Panc1 (cell line): ENCODE measurements around the gene ZNF366. TPM values are rescaled to one million over a fixed set of nuclear protein-coding genes. Genes with fewer than 3 reads are reported as not detected.

Experiments
- ATAC-seq: fragments of 200-7000 bp; cut with Tn5 transposase; 2 replicates; pipeline ENCODE4 v1.9.1; 2020; ENCODE audit warnings: mild to moderate bottlenecking, moderate library complexity
- BruUV-seq: library from RNA; stranded (reverse); fragments of 400-500 nt; replicated peaks from 2 replicates; lab custom pipeline; 2021; lab: Mats Ljungman, UMichigan
- CTCF ChIA-PET: fragments of 300-600 bp; sonication (Branson Sonifier 250); formaldehyde crosslinking; loops from one replicate; lab custom pipeline; 2022; ENCODE audit warnings: antibody characterized with exemption; lab: Charles Lee
- POLR2A ChIA-PET: fragments of 300-600 bp; sonication (Branson Sonifier 250); formaldehyde crosslinking; loops from one replicate; lab custom pipeline; 2022; ENCODE audit warnings: antibody characterized with exemption; lab: Charles Lee
- DNase-seq: peaks from one replicate; pipeline ENCODE4 v3.0.0-alpha.2; 2010; ENCODE audit warnings: low read depth, low spot score
- H3K27ac ChIP-seq: 2 replicates; pipeline ENCODE4 v1.5.1; 2011; ENCODE audit warnings: mild to moderate bottlenecking, low read length, inconsistent platforms
- H3K27me3 ChIP-seq: fragments of 200-500 bp; sonication (Bioruptor generic); 2 replicates; pipeline ENCODE4 v1.6.0; 2014; ENCODE audit warnings: low read length, inconsistent platforms; ENCODE audit not compliant: control insufficient read depth, insufficient read depth
- H3K36me3 ChIP-seq: fragments of 200-500 bp; sonication (Bioruptor generic); 2 replicates; pipeline ENCODE4 v1.5.1; 2014; ENCODE audit warnings: inconsistent platforms, mild to moderate bottlenecking, low read length, moderate library complexity; ENCODE audit not compliant: control insufficient read depth, insufficient read depth
- H3K4me1 ChIP-seq: 2 replicates; pipeline ENCODE4 v1.5.1; 2011; ENCODE audit warnings: inconsistent platforms, mild to moderate bottlenecking, low read length, moderate library complexity; ENCODE audit not compliant: control insufficient read depth, insufficient read depth
- H3K4me3 ChIP-seq, 2 experiments: 2 replicates each; pipeline ENCODE4 v1.5.1; 2011 to 2012; ENCODE audit warnings: low read depth in 2 of 2, low read length in 2 of 2, mild to moderate bottlenecking in 2 of 2, inconsistent platforms in 1 of 2, moderate library complexity in 1 of 2
- H3K9me3 ChIP-seq: fragments of 200-500 bp; sonication (Bioruptor generic); 2 replicates; pipeline ENCODE4 v1.5.1; 2014; ENCODE audit warnings: low read depth, mild to moderate bottlenecking, inconsistent platforms, low read length, moderate library complexity; ENCODE audit not compliant: control insufficient read depth, insufficient read depth
- CTCF ChIP-seq: fragments of 450-650 bp; IDR thresholded peaks from 2 replicates; pipeline ENCODE4 v1.5.1; 2017; ENCODE audit warnings: mild to moderate bottlenecking
- POLR2AphosphoS5 ChIP-seq: IDR thresholded peaks from 2 replicates; pipeline ENCODE4 v1.6.1; 2012; ENCODE audit warnings: mild to moderate bottlenecking, low read depth, low read length, moderate library complexity
- REST ChIP-seq, 2 experiments: IDR thresholded peaks; 2 replicates each; pipeline ENCODE4 v1.6.1; 2011 to 2012; ENCODE audit warnings: low read depth in 2 of 2, control low read depth in 1 of 2, low read length in 1 of 2, mild to moderate bottlenecking in 1 of 2, moderate library complexity in 1 of 2; ENCODE audit not compliant: insufficient read depth in 1 of 2
- SIN3A ChIP-seq: IDR thresholded peaks from 2 replicates; pipeline ENCODE4 v1.6.1; 2012; ENCODE audit warnings: low read depth, mild to moderate bottlenecking, low read length, moderate library complexity, borderline replicate concordance; ENCODE audit not compliant: insufficient read depth
- TCF7L2 ChIP-seq: IDR thresholded peaks from 2 replicates; pipeline ENCODE4 v1.6.1; 2011; ENCODE audit warnings: mild to moderate bottlenecking, low read depth, low read length, inconsistent platforms
- in situ Hi-C: cut with HindIII; loops from 2 replicates; pipeline ENCODE4 v1.10.0; 2016; ENCODE audit warnings: low sequenced_read_pairs, low pct_unique_long_range_greater_than_20kb
- intact Hi-C: fragments of 100-400 bp; cut with micrococcal nuclease; formaldehyde crosslinking; loops from one replicate; pipeline ENCODE4 v1.10.0; 2022; ENCODE audit not compliant: unreplicated experiment
- total RNA-seq: library from RNA; stranded (reverse); gene quantifications from one replicate; pipeline ENCODE4 v1.2.1, GENCODE V29; 2021; ENCODE audit not compliant: unreplicated experiment

ZNF366 gene
- total RNA-seq, 1 experiment from 2014 or later: not detected

GRCh38 chr5:72508241-72509170 lies 1.3 kb upstream of the ZNF366 start:
- no peaks in the 10 kb centered on the region for H3K4me1 ChIP-seq
- ChIA-PET POLR2A (no interaction called here), CTCF (no interaction called here)
- BruUV-seq: no TSS peak
- no peak for TF ChIP-seq SIN3A
- TF ChIP-seq POLR2AphosphoS5: no peak
- no peak for TF ChIP-seq TCF7L2
- TF ChIP-seq REST (IDR thresholded peaks at IDR 0.05; ENCODE audit: insufficient read depth in 1 of 2, low read depth in 2 of 2, low read length in 1 of 2): no peak
- intact Hi-C loops: no loop called here
- H3K27me3 ChIP-seq: no peaks in the 10 kb centered on the region
- no peak overlapping the region for H3K27ac ChIP-seq
- H3K9me3 ChIP-seq: no peaks in the 10 kb centered on the region
- in situ Hi-C loops: no loop called here
- ATAC-seq (no peak), DNase-seq (no peak)
- no peak overlapping the region for H3K4me3 ChIP-seq
- no peaks in the 10 kb centered on the region for H3K36me3 ChIP-seq

- TF ChIP-seq POLR2AphosphoS5 (no peak), REST (IDR thresholded peaks at IDR 0.05; ENCODE audit: insufficient read depth in 1 of 2, low read depth in 2 of 2, low read length in 1 of 2) (no peak), CTCF (no peak), TCF7L2 (no peak), SIN3A (no peak)
- DNase-seq: no peak
- ATAC-seq: no peak
- no peaks in the 10 kb centered on the region for H3K27me3 ChIP-seq
- no peaks in the 10 kb centered on the region for H3K4me1 ChIP-seq
- no peaks in the 10 kb centered on the region for H3K36me3 ChIP-seq
- intact Hi-C loops: no loop called here
- no TSS peak for BruUV-seq
- in situ Hi-C loops: no loop called here
- no peak overlapping the region for H3K27ac ChIP-seq
- ChIA-PET POLR2A (no interaction called here), CTCF (no interaction called here)
- no peak overlapping the region for H3K4me3 ChIP-seq
- no peaks in the 10 kb centered on the region for H3K9me3 ChIP-seq
Measured at GRCh38 chr5:72507907-72508238, 663 bp upstream of the ZNF366 start.
